ENCODE data around the gene MYRF. TPM values are rescaled to one million over a fixed set of nuclear protein-coding genes. Genes with fewer than 3 reads are reported as not detected.
A peak's percentile ranks its signal among the peaks of the same experiment; 100 is the strongest.

Gene MYRF
- total and polyA plus RNA-seq, 2 of the 4 experiments (the other 2 are of a cell fraction) = 1.6 to 10.7 TPM

GRCh38 chr11:61709110-61709509 lies 43.3 kb upstream of the MYRF start:
- H3K79me1 ChIP-seq (ENCODE audit: low read depth in 1 of 2, low read length in 2 of 2) = no peaks in the 10 kb centered on the region
- dilution Hi-C loops (cut with HindIII; ENCODE audit: low sequenced_read_pairs, unreplicated experiment) = no loop called here

More at GRCh38 chr11:61709110-61709509, 43.3 kb upstream of the MYRF start:
- Histone ChIP-seq H3K23ac (ENCODE audit: low read depth, low read length) (no peak overlapping the region), H2AK5ac (ENCODE audit: low read depth, low read length) (no peak overlapping the region), H3K4me1 (ENCODE audit: control insufficient read depth, insufficient read depth, low read length) (no peaks in the 10 kb centered on the region), H3K9ac (ENCODE audit: low read depth, low read length) (no peak overlapping the region), H3K4me3 (ENCODE audit: insufficient read depth, low read depth, low read length) (no peak overlapping the region), H2AFZ (replicated peaks; ENCODE audit: low read length, poor library complexity) (no peak overlapping the region), H2BK15ac (ENCODE audit: low read depth, low read length) (no peak overlapping the region), H2BK120ac (ENCODE audit: low read depth, low read length) (no peak overlapping the region), H4K20me1 (ENCODE audit: insufficient read depth, low read length) (no peaks in the 10 kb centered on the region), H3K18ac (ENCODE audit: low read depth, low read length) (no peak overlapping the region), H4K91ac (ENCODE audit: insufficient read depth, low read depth, low read length) (no peak overlapping the region), H4K5ac (ENCODE audit: low read depth, low read length) (no peak overlapping the region), H3K9me1 (ENCODE audit: insufficient read depth, low read length) (no peaks in the 10 kb centered on the region), H3K4ac (ENCODE audit: low read depth, low read length) (no peak overlapping the region), H2BK20ac (ENCODE audit: low read depth, low read length) (no peak overlapping the region), H2AK9ac (replicated peaks; ENCODE audit: low read depth, low read length, poor library complexity) (no peak overlapping the region), H2BK5ac (ENCODE audit: low read depth, low read length, poor library complexity, severe bottlenecking) (no peak overlapping the region), H3K14ac (replicated peaks; ENCODE audit: low read depth, low read length) (no peak overlapping the region), H4K8ac (ENCODE audit: low read depth in 2 of 2, low read length in 2 of 2) (no peak overlapping the region), H3K4me2 (ENCODE audit: low read depth, low read length) (no peak overlapping the region), H3K36me3 (ENCODE audit: control insufficient read depth, insufficient read depth, low read length) (no peaks in the 10 kb centered on the region), H3K9me3 (ENCODE audit: control insufficient read depth, insufficient read depth, low read length) (no peaks in the 10 kb centered on the region), H3K56ac (ENCODE audit: extremely low read depth, insufficient read depth, low read length) (no peak overlapping the region), H3K27ac (ENCODE audit: insufficient read depth, low read length) (no peak overlapping the region), H3K27me3 (ENCODE audit: control insufficient read depth, insufficient read depth, low read length) (peaks cover 18% of the 10 kb centered on the region; the same call in 1 of the 2 replicates)
- ATAC-seq (ENCODE audit: low read depth) = no peak
- no TSS peak for BruUV-seq (replicated peaks)
- DNase-seq = no peak
- intact Hi-C loops (cut with micrococcal nuclease) (no loop called here), in situ Hi-C loops (cut with MboI; ENCODE audit: low sequenced_read_pairs) (no loop called here)
- TF ChIP-seq FOS (IDR thresholded peaks at IDR 0.05; ENCODE audit: low read depth, low read length) (no peak), CEBPB (IDR thresholded peaks at IDR 0.05; ENCODE audit: low read depth, low read length) (peak; percentile 48; the same call in 1 of the 2 replicates)
- 94% methylated on average over 6 of the region's 7 CpGs; no CpG with 5 or more reads in 1 of the 2 experiments for WGBS, 2 experiments (ENCODE audit: extremely low coverage in 2 of 2, insufficient read length in 1 of 2)
- ChIA-PET POLR2A (ENCODE audit: unreplicated experiment) (no interaction called here), CTCF (interaction anchor here (0.6 kb wide), 1 partner anchor 373 kb away, joined by 3 read pairs; no protein-coding TSS in a partner anchor)
